Dedifferentiated amniotic fluid mesenchymal stem cell (primary cell): ENCODE measurements around the gene PIEZO1.
A peak's percentile ranks its signal among the peaks of the same experiment; 100 is the strongest.

Source experiments
- DNase-seq: peaks from one replicate; pipeline ENCODE4 v3.0.0-alpha.2; 2016; ENCODE audit errors: extremely low spot score

Gene PIEZO1

GRCh38 chr16:88721815-88722755 is 62.9 kb downstream of the PIEZO1 start:
- DNase-seq, result no peak

GRCh38 chr16:88721236-88721635 is 63.8 kb downstream of the PIEZO1 start:
- DNase-seq, result no peak

- no peak for DNase-seq
Measured at GRCh38 chr16:88720396-88720970, 64.5 kb downstream of the PIEZO1 start.

GRCh38 chr16:88719933-88720296 is 65.1 kb downstream of the PIEZO1 start:
- DNase-seq, result no peak

GRCh38 chr16:88719267-88719932 is 65.6 kb downstream of the PIEZO1 start:
- no peak for DNase-seq

- DNase-seq, result no peak
Measured at GRCh38 chr16:88718178-88718577, 66.8 kb downstream of the PIEZO1 start.

GRCh38 chr16:88716601-88717001 is 68.4 kb downstream of the PIEZO1 start:
- no peak for DNase-seq

DNA sequence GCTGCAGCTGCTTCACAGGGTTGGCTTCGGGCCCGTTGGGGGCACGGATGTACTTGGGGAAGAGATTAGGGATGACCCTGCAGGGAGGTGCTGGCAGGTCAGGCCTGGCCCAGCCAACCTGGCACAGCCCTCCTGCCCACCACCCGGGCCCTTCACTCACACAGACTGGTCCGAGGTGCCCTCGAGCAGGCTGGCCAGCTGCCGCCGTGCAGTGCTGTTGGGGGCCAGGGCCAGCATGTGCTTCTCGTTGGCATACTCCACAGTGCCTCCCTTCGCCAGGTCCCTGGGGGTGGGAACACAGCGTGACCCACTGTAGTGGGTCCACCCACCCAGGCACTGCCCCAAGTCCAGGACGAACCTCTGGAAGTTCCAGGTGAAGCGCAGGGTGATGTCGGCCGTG is 68.8 kb downstream of the PIEZO1 start:
- DNase-seq, result no peak

- DNase-seq, result no peak
Measured at GRCh38 chr16:88715312-88716190, 69.5 kb downstream of the PIEZO1 start.

DNA sequence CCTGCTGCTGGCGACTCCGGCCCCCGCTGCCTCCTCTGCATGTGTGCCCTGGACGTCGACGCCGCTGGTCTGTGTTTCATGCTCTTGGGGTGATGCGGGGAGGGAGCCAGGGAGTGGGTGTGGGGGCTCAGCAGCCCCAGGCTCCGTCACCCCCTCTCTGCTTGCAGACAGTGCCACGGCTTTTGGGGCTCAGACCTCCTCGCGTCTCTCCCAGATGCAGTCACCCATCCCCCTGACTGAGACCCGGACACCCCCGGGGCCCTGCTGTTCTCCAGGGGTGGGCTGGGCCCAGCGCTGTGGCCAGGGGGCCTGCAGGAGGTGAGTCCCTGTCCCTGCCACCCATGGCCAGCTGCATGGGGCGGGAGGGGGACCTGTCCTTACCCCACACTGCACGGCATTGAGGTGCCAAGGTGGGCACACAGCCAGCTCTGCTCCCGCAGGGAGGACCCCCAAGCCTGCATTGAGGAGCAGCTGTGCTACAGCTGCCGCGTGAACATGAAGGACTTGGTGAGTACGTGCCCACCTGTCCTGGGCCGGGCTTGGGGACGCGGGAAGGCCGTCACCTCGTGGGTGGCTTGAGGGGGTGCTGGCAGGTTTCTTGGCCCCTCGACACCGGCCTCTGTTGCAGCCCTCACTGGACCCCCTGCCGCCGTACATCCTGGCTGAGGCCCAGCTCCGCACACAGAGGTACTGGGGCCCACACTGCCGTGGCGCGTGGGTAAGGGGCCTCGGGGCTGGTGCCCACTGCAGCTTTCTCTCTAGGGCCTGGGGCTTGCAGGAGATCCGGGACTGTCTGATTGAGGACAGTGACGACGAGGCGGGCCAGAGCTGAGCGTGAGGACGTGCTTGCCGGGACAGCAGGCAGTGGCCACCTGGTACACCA is 70.4 kb downstream of the PIEZO1 start:
- DNase-seq, result no peak

DNA sequence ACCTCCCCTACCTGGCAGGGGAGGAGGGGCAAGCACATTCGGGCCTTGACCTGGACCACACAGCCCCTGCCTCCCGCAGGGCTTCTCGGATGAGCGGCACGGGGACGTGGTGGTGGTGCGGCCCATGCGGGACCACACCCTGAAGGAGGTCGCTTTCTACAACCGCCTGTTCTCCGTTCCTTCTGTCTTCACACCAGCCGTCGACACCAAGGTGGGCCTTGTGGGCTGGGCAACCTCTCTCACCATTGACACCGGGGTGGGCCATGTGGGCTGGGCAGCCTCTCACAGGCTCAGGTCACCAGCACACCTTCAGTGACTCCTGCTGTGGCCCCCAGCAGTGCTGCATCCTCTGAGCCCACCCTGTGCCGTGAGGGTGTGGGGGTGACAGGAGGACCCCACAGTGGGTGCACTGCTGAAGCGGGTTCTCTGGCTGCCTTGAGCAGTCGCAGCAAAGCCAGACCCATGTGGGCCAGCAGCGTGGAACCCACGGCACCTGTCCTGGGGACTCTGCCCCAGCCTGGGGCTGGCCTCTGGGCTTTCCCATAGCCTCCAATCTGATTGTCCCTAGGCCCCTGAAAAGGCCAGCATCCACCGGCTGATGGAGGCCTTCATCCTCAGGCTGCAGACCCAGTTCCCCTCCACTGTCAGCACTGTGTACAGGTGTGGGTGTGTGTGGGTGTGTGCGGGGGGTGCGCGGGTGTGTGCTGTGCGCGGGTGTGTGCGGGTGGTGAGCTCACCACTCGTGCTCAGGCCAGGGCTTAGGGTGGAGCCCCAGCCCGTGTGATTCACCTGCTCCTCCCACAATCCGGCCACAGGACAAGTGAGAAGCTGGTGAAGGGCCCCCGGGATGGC is 71.2 kb downstream of the PIEZO1 start:
- DNase-seq, result no peak

- no peak for DNase-seq
Measured at GRCh38 chr16:88713054-88713453, 72.0 kb downstream of the PIEZO1 start.

- no peak for DNase-seq
Measured at GRCh38 chr16:88712362-88712979, 72.5 kb downstream of the PIEZO1 start.

DNA sequence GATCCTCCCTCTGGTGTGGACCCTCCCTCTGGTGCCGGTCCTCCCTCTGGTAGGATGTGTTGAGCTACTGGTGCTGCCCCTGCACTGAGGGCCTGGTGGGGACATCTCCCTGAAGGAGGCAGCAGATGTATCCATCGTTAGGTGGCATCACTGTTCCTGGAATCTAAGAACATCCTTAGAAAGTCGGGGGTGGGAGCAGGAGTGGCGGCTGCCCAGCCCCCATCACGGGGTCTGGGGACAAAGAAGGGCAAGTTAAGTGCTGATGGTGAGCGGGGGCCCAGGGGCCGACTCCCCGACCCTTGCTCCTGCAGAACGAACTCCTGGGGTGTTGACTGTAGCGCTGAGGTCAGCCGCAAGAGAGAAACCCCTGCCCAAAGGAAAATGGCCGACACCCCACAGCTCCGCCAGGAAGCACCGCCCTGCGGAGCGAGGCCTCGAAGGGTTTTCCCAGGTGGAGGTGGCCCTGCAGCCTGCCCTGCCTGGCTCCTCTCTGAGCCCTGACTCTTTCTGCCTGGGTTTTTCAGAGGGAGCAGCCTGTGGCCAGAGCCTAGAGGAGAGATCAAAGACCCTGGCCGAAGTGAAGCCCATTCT is 73.2 kb downstream of the PIEZO1 start:
- no peak for DNase-seq

GRCh38 chr16:88710556-88710955 is 74.5 kb downstream of the PIEZO1 start:
- no peak for DNase-seq

DNA sequence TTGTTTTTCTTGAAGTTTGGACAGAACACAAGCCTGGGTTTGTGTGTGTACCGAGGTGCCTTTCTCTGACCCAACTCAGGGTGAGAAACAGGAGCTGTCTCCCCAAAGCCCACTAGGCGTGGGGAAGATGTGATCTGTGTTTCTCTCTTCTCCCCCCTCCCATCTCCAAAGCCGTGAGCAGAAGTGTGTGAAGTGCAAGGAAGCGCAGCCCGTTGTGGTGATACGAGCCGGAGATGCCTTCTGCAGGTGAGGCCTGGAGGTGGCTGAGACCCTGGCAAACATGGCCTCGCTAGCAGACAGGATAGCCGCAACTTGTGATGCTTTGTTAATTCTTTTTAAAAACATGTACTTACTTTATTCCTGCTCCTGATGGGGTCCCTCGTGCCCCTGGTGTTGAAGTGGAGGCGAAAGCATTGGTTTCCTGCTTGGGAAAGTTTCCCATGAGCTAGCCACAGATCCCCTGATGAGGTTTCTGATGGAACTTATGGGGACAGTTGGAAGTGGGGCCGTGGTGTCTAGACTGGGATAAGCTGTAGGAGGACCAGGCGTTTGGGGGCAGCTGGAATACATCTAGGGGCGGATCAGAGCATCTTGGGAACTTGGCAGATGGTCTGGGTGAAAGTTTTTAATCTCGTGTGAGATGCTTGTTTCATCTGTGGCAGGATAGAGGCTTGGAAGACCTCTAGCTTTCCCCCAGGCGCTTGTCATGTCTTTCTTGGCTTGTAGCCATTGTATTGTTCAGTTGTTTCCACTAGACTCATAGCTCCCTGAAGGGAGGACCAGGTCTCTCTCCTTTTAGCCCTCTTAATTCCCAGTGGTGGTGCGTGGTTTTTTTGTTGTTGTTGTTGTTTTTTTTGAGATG is 77.8 kb downstream of the PIEZO1 start:
- DNase-seq, result no peak

DNA sequence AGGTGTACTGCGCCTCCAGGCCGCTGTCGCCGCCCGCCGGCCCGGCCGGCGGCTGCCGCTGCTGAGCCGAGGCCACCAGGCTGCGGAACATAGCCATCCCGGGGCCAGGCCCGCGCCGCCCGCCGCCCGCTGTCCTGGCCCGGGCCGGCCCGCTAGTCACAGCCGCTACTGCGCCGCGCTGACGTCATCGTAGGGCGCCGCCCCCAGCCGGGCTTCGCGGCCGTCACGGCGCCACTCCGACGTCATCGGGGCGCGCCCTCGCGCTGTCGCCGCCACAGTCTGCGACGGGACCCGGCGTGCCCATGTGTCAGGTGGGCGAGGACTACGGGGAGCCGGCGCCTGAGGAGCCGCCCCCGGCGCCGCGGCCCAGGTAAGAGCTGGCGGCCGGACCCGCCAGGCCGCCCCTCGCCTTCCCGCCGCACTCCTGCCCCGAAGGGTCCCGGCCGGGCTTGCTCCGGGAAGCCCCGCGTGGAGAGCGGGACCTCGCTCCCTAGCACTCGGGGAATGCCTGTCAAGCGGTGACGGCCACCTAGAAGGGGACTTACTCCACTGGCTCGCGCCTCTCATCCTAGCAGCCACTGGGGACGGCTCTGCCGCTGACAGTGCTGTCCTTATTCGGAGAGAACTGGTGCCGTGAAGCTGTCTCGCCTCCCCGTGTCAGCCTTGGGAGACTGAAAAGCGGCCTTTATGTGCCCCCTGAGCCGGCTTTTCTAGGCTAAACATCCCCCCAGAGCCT is 78.6 kb downstream of the PIEZO1 start, which contains the start of the genes CTU2 and RNF166:
CTU2 (plus strand) TSS at position 275 of the 736 bp plus-strand sequence; CDS start at position 303, 28 bp downstream.
RNF166 (minus strand) TSS at position 180 of the 736 bp plus-strand sequence; CDS start at position 97, 83 bp downstream.
- DNase-seq, result peak; percentile 80
